ENCODE measurements around the gene IGFBP2.

DNA sequence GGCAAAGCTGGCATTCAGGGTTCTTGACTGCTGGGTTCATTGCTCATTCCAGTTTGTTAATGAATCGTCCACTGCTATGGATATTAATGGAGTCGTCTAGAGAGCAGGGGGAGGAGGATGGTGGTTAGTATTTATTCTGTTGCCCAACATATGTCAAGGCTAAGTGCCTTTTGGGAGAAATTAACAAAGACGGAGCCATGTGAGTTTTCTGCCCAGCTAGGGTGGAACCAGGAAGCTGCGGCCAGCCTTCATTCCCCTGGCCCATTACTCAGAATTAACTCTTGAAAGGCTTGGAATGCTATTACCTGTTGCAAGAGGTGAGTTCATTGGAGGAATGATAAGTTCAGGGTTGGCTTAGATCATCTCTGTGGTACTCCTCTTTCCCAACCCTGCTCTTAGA, 19.3 kb downstream of the IGFBP2 start:
- TF ChIP-seq, protein P1, sequence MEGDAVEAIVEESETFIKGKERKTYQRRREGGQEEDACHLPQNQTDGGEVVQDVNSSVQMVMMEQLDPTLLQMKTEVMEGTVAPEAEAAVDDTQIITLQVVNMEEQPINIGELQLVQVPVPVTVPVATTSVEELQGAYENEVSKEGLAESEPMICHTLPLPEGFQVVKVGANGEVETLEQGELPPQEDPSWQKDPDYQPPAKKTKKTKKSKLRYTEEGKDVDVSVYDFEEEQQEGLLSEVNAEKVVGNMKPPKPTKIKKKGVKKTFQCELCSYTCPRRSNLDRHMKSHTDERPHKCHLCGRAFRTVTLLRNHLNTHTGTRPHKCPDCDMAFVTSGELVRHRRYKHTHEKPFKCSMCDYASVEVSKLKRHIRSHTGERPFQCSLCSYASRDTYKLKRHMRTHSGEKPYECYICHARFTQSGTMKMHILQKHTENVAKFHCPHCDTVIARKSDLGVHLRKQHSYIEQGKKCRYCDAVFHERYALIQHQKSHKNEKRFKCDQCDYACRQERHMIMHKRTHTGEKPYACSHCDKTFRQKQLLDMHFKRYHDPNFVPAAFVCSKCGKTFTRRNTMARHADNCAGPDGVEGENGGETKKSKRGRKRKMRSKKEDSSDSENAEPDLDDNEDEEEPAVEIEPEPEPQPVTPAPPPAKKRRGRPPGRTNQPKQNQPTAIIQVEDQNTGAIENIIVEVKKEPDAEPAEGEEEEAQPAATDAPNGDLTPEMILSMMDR (IDR thresholded peaks at IDR 0.05; ENCODE audit: control extremely low read depth in 1 of 3, insufficient read depth in 1 of 3, low read depth in 1 of 3, low read length in 3 of 3), result no peak
- TF ChIP-seq HDAC6 (IDR thresholded peaks at IDR 0.05; ENCODE audit: low read depth, low read length) (no peak), POLR2A (IDR thresholded peaks at IDR 0.05; ENCODE audit: control extremely low read depth in 1 of 2, low read depth in 2 of 2, low read length in 2 of 2) (no peak), YY1 (IDR thresholded peaks at IDR 0.05; ENCODE audit: low read depth, low read length) (no peak)

All from H1 (cell line).